ENCODE results near the gene EXOC1. TPM values are rescaled to one million over a fixed set of nuclear protein-coding genes. Genes with fewer than 3 reads are reported as not detected.

The EXOC1 gene
- total and polyA plus RNA-seq, 4 donors: 4.2 to 18.0 (median 8.5) TPM

- Histone ChIP-seq H3K27ac (ENCODE audit: low read depth in 1 of 2, low read length in 2 of 2) (no peak overlapping the region), H3K9ac (ENCODE audit: low read depth in 1 of 2, low read length in 2 of 2) (no peak overlapping the region), H3K9me3 (ENCODE audit: control insufficient read depth in 4 of 4, low read length in 3 of 4) (no peaks in the 10 kb centered on the region), H3K4me1 (ENCODE audit: control insufficient read depth in 4 of 4, insufficient read depth in 4 of 4, low read length in 3 of 4) (peaks cover 0 to 3% (median 0%) of the 10 kb centered on the region in 4 donors), H3K27me3 (ENCODE audit: control insufficient read depth in 4 of 4, insufficient read depth in 4 of 4, low read length in 3 of 4) (no peaks in the 10 kb centered on the region), H3K36me3 (ENCODE audit: control insufficient read depth in 4 of 4, insufficient read depth in 3 of 4, low read depth in 1 of 4, low read length in 3 of 4) (peaks cover 1 to 21% (median 14%) of the 10 kb centered on the region in 4 donors), H3K4me3 (ENCODE audit: low read depth in 1 of 3, low read length in 3 of 3) (no peak overlapping the region)
- no peak for TF ChIP-seq HNF4A (conservative IDR thresholded peaks at IDR 0.05)
- no peak for TF ChIP-seq RXRA (IDR thresholded peaks at IDR 0.05)
- no peak for TF ChIP-seq NR2F2 (IDR thresholded peaks at IDR 0.05)
- TF ChIP-seq ATF3 (IDR thresholded peaks at IDR 0.05): no peak
- TF ChIP-seq HNF4G (IDR thresholded peaks at IDR 0.05): no peak
- TF ChIP-seq RAD21 (IDR thresholded peaks at IDR 0.05): no peak
- no peak for TF ChIP-seq FOXA1 (IDR thresholded peaks at IDR 0.05)
- no peak for TF ChIP-seq MAX (IDR thresholded peaks at IDR 0.05)
- TF ChIP-seq EGR1 (IDR thresholded peaks at IDR 0.05; ENCODE audit: low read depth in 2 of 2): no peak
- no peak for TF ChIP-seq TAF1 (conservative IDR thresholded peaks at IDR 0.05)
- TF ChIP-seq JUND (IDR thresholded peaks at IDR 0.05): no peak
- no peak for TF ChIP-seq CTCF (IDR thresholded peaks at IDR 0.05; ENCODE audit: low read depth, low read length, missing input control)
- no peak for TF ChIP-seq FOXA2 (IDR thresholded peaks at IDR 0.05)
- TF ChIP-seq REST (IDR thresholded peaks at IDR 0.05): no peak
- TF ChIP-seq GABPA (IDR thresholded peaks at IDR 0.05 in 1 of 2, conservative IDR thresholded peaks at IDR 0.05 in 1 of 2): no peak
- no peak for TF ChIP-seq ZBTB33 (IDR thresholded peaks at IDR 0.05)
- no peak for TF ChIP-seq YY1 (IDR thresholded peaks at IDR 0.05)
- TF ChIP-seq SP1 (IDR thresholded peaks at IDR 0.05): no peak
- DNase-seq (ENCODE audit: low spot score): no peak
Observed at GRCh38 chr4:55903577-55903976, 50.1 kb downstream of the EXOC1 start.

Data from liver (tissue), 9 donors.